HTR-8/SVneo (cell line): ENCODE data around the gene EFCAB6.

Experiments used
- DNase-seq: peaks from one replicate; pipeline ENCODE4 v3.0.0; 2011; ENCODE audit warnings: low spot score, mixed read lengths; ENCODE audit not compliant: insufficient read length
- FAIRE-seq: peaks from 2 replicates; lab custom pipeline; 2011; peaks lifted over from hg19 to GRCh38; lab: Jason Lieb, UNC

The EFCAB6 gene

GRCh38 chr22:43831561-43832392, 19.7 kb upstream of the EFCAB6 start:
- no peak for FAIRE-seq
- no peak for DNase-seq

GRCh38 chr22:43830931-43831560, 18.9 kb upstream of the EFCAB6 start:
- FAIRE-seq = no peak

DNA sequence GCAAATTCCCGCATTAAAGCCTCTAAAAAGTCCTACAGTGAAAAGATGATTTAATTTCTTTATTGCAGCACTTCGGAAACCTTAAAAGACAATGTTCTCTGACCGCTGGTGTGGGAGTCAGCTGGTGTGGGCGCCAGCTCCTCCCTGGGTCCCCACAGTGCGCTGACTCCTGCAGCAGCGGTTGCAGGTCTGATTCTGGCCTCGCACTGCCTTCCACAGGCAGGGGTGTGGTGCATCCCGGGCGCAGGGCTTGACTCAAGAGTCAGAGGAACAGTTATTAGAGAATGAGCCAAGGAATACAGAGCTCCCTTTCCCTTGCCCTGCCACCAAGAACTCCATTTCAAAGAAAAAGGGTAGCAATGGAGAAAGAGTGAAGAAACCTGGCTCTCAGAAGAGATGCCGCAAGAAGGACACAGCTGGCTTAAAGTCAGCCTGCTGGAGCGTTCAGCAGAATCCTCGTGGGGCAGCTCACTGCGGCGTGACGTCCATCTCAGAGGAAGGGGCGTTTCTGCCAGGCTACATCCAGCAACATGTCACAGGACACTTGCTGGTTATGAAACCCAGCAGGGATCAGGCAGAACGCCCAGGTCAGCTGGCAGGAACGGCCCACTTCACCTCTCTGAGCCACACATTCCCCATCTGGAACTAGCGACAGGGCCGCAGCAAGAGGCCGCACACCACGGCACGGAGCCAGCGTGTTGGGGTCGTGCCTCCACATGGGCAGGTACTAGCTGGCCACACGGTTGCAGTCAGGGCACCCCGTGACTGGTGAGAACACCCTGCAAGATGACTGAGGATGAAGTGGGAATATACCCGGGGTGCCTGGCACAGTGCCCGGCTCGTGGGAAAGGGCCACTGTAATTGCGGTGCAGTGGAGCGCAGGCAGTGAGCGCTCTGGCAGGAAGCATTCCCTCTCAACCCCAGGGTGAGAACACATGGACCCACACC, 18.1 kb upstream of the EFCAB6 start:
- DNase-seq (no peak), FAIRE-seq (no peak)

More at GRCh38 chr22:43830931-43831560, 18.9 kb upstream of the EFCAB6 start:
- DNase-seq = no peak

DNA sequence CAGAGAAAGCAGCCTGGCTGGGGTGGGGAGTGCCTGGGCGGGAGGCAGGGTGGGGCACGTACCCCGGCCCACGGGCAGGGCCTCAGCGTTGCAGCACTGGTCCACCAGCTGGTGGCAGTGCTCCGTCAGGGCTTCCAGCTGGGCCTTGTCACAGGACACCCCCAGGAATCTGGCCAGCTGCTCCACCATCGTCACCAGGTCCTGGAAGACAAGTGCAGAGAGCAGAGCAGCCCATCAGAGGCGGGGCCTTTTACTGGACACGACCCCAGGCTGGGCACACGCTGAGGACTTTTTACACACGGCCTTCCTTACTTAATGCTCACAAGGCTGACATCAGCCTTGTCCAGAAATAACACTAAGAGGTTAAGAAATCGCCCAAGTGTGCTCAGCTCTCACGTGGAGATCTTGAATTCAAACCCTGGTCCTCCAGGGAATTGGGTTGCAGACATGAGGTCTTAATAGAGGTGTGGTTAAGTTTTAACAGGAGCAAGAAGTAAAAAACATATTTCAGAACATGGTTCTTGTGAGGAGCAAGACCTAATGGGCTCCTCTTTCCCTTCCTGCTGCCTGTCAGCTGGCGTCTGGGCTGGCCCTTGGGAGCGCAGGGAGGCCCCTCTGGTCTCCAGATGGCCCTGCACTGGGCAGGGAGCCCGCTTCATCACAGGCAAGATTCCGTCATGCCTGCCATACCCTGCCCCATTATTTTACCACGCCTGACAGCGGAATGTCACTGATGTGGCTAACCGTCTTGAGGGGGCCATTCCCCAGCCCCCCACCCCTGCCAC, 17.1 kb upstream of the EFCAB6 start:
- DNase-seq (no peak), FAIRE-seq (no peak)

DNA sequence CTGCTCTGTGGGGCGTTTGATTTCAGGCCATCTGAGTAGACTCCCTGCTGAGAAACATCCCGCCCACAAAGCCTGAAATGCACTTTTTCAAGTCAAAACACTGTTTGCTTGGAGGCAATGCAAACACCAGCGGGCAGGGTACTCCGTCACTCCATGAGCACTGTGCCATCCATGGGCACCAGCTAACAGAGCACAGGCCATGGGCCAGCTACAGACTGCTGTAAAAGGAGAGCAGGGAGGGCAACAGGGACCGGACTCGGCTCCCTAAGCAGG, 16.6 kb upstream of the EFCAB6 start:
- DNase-seq = no peak
- FAIRE-seq = no peak

GRCh38 chr22:43827926-43828724, 16.0 kb upstream of the EFCAB6 start:
- FAIRE-seq (no peak), DNase-seq (no peak)

DNA sequence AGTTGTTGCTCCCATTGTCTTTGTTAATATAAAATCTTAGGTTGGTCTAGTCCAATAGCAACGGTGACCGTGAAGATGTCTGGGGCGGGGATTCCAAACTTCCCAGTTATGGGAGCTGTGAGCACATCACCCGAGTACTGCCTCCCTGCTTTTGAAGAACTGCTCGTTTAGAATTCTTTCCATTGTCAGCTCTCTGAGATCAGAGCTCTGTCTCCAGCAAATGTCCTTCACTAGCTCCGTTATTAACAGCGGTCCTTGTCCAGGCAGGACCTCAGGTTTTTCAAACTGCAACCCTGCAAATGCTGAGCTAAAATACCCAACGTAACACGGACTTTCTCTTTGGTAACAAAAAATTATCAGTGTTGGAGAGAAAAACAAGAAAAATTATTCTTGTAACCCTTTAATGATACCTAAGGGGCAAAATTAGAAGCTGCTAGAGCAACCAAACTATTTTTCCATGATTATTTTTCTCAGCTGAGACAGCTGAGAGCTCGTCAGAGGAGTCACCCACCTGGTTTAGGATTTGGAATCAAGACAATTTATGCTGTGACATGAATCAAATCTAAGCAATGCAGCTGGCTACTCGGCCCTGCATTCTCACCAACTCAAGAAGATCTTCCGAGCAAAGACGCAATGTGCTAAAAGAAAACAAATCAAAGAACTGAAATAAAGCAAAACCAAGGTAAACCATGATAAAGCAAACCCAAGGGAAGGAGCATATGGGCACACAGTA, 15.1 kb upstream of the EFCAB6 start:
- no peak for DNase-seq

DNA sequence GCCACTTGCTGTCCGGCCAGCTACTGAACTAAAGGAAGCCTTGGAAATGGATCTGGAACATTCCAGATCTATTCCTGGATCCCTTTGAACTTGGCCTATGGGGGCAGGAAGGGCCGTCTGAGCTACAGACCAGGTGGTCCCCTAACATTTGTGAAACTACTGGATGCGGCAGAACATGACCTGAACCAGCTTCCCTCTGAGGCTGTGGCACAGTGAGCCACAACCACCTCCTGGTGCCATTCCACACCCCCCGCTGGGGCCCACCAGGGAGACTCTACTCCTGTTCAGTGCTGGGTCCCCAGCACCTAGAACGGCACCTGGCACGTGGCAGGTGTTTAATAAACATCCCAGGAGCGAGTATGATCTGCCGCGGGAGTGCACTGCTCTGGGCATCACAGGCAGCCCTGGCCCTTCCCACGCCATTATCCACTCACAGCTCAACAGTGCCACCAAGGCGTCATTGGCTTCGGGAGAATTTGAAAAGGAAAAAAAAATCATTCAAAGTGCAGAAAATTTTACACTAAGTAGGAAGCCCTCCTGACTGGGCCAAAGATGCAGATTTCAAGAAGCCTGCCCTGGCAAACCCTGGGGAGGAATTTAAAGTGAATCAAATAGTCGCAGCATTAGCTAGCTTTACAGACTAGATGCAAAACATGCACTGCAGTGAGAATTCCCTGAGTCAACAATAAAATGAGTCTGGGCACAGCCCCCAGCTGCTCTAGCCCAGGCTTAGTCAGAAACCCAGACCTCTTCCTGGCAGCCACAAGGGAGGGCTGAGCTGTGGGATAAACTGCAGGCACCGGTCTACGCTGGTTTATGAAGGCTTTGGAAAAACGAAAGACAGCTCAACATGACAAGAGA, 14.3 kb upstream of the EFCAB6 start:
- FAIRE-seq = no peak
- DNase-seq = peak; percentile 17

More for the DNA sequence above, 15.1 kb upstream of the EFCAB6 start:
- FAIRE-seq = no peak

- DNase-seq (no peak), FAIRE-seq (no peak)
Observed at GRCh38 chr22:43825651-43826050, 13.5 kb upstream of the EFCAB6 start.

DNA sequence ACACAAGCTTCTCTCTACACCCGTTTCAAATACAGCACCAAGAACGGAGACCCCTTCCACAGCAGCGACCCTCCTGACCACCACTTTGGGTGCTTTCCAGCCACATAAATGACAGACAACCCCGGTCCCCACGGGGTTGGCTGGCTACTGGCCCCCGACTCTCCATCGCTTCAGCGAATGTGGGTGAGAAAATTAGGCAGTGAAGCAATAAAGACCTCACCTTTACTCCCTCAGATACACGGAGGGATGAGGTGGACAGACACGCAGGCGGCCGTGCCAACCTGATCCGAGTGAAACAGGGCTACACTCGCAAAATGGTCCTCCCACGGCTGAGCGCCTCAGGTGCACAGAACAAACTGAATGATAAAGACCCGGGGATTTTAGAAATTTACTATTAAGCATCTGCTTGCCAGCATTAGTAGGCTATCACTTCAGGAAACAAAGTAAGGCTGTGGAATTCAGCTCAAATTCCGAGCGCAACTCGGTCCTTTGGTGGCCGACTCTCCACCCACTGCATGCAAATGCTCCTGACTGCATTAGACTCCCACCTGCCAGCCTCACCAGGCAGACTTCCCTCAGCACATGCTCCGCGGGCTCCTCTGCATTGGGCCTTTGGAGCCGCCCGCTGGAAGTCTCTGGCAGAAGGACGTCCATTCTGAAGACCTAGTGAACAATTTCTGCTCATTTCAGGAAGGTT, 12.8 kb upstream of the EFCAB6 start:
- no peak for DNase-seq
- no peak for FAIRE-seq

DNA sequence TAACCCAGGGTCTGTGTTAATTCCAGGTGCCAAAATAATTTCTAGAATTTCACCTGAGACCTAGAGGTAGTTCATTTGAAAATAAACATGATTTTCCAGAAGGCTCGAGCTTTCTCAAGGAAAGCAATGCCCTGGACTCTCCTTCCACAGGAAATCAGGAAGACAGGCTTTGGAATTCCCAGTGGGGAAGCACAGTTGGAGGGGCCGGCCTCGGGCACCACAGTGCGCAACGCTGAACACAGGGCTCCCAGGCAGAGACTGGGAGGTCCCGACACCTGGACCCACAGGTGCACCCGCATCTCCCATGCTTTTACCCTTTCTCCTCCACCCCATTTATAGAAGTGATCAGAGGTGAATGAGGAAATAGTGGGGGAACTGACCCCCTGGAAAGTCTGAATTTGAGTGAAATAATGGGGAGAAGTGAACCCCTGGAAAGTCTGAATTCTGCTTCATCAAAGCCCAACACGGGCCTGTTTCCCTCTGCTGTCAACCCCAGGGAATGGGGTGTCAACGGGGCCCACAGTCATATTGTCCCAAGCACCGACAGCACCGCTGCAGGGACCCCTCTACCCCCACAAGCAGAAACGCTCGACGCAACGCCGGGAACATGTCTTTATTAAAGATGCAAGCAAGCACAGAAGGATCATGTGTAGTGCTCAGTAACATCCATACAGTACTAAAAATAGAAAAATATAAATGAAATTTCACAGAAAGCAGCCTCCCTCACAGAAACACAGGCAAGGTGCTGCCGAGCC, 12.0 kb upstream of the EFCAB6 start:
- no peak for DNase-seq

GRCh38 chr22:43823353-43823908, 11.3 kb upstream of the EFCAB6 start:
- no peak for FAIRE-seq
- no peak for DNase-seq

More for the DNA sequence above, 12.0 kb upstream of the EFCAB6 start:
- FAIRE-seq = no peak

- FAIRE-seq = no peak
- DNase-seq = no peak
Observed at GRCh38 chr22:43821606-43822425, 9.7 kb upstream of the EFCAB6 start.

DNA sequence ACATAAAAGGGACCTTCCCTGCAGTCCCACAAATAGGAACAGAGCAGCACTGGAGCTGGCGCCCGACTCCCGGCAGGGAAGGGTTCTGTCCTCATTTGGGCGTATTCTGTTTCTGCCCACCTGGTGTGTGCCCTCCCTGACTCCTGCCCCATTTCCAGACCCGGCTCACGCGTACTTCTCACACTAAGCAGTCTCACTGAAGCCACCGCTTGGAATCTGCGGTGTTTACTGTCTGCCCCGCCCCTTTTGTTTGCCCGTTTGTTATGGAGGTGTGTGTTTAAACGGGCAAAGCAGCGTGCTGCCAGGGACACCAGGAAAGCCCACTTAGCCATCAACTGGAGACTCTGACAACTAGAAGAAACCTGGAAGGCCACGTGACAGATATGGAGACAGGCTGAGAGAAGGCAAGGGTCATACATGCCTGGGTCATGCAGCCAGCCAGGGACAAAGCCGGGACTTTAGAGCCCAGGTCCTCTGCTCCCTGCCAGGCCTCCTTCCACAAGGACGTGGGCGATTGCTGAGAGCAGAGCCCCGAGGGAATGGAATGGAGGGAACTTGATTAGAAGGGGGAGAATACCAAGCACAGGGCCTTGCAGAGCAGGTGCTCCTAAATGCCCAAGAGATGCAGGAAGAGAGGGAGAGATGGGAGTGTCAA, 8.7 kb upstream of the EFCAB6 start:
- FAIRE-seq (no peak), DNase-seq (no peak)
